Activated T-helper 1 cell treated with anti-CD3 and anti-CD28 coated beads, Interleukin-12 subunit alpha, Interleukin-12 subunit beta, Interleukin-2, Interleukin-4 antibody, amounts not matched to agents 30 ng/mL and 10 ng/mL and 1 ng/mL, durations not matched to agents 14 hours and 24 hours and 36 hours (primary cell): ENCODE measurements around the gene C10orf71. TPM values are rescaled to one million over a fixed set of nuclear protein-coding genes. Genes with fewer than 3 reads are reported as not detected.

ENCODE experiments used
- DNase-seq: peaks from one replicate; pipeline ENCODE4 v3.0.0; 2021; ENCODE audit warnings: low spot score
- H3K27ac Mint-ChIP-seq: one replicate; pipeline ENCODE4 v1.8.0; 2021; ENCODE audit warnings: mild to moderate bottlenecking, mixed read lengths
- H3K27me3 Mint-ChIP-seq: one replicate; pipeline ENCODE4 v1.8.0; 2022; ENCODE audit warnings: mild to moderate bottlenecking, moderate library complexity, mixed read lengths; ENCODE audit not compliant: insufficient read depth
- H3K36me3 Mint-ChIP-seq: one replicate; pipeline ENCODE4 v1.8.0; 2021; ENCODE audit warnings: low read depth, mixed read lengths
- H3K4me1 Mint-ChIP-seq: one replicate; pipeline ENCODE4 v1.8.0; 2021; ENCODE audit warnings: low read depth, mixed read lengths
- H3K4me3 Mint-ChIP-seq: one replicate; pipeline ENCODE4 v1.8.0; 2021; ENCODE audit warnings: mild to moderate bottlenecking, moderate library complexity, mixed read lengths
- H3K9me3 Mint-ChIP-seq: one replicate; pipeline ENCODE4 v1.8.0; 2021; ENCODE audit warnings: mixed read lengths
- intact Hi-C: fragments of 100-400 bp; cut with micrococcal nuclease; formaldehyde crosslinking; loops from one replicate; pipeline ENCODE4 v1.15.1; 2024
- total RNA-seq: library from RNA; stranded (reverse); gene quantifications from 2 replicates; pipeline ENCODE4 v1.2.3, GENCODE V29; 2022

Gene C10orf71
- not detected in 2 replicates for total RNA-seq

GRCh38 chr10:49298983-49299815, at the start of gene C10orf71:
Gene C10orf71 (plus strand): TSS chr10:49299170. CDS start chr10:49322546, 23,376 bp downstream.
- Mint-ChIP-seq H3K27ac (no peak within 1 kb of the TSS), H3K36me3 (no peaks in the 10 kb centered on the region), H3K9me3 (no peaks in the 10 kb centered on the region), H3K4me3 (no peak within 1 kb of the TSS), H3K27me3 (no peaks in the 10 kb centered on the region), H3K4me1 (no peaks in the 10 kb centered on the region)
- DNase-seq = no peak
- intact Hi-C loops = no loop called here

DNA sequence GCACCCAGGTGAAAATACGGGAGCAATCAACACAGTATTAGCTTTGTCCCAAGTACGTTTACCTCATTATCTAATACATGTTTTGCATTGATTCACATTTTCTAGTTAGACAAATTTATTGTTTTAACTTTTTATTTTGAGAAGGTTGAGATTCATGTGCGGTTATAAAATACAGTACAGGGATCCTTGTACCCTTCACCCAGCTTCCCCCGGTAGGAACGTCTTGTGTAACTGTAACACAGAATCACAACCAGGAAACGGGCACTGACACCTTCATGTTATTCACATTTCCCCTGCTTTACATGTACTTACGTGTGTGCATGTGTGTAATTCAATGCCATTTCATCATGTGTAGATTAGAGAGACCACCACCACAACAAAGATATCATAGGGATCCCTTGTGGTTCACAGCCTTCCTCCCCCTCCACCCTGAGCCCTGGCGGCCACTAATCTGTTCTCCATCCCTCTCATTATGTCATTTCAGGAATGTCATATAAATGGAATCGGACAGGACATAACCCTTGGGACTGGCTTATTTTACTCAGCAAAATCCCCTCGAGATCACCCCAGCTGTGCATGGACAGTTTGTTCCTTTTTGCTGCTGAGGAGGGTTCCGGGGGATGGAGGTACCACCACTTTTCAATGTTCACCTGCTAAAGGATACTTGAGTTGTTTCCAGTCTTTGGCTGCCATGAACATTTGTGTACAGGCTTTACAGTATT, 46.5 kb upstream of the C10orf71 start:
- Mint-ChIP-seq H3K36me3 (no peaks in the 10 kb centered on the region), H3K27me3 (peaks cover 5% of the 10 kb centered on the region), H3K4me3 (no peak overlapping the region), H3K9me3 (no peaks in the 10 kb centered on the region), H3K27ac (no peak overlapping the region), H3K4me1 (no peaks in the 10 kb centered on the region)
- intact Hi-C loops = no loop called here
- DNase-seq = no peak

- Mint-ChIP-seq H3K27ac (no peak overlapping the region), H3K27me3 (peaks cover 2% of the 10 kb centered on the region), H3K4me3 (no peak overlapping the region), H3K4me1 (no peaks in the 10 kb centered on the region), H3K9me3 (no peaks in the 10 kb centered on the region), H3K36me3 (no peaks in the 10 kb centered on the region)
- DNase-seq = no peak
- intact Hi-C loops = no loop called here
These were observed 45.5 kb upstream of the C10orf71 start for GRCh38 chr10:49253340-49253906.

GRCh38 chr10:49254150-49254549, 44.8 kb upstream of the C10orf71 start:
- H3K27me3 Mint-ChIP-seq = no peaks in the 10 kb centered on the region
- no peak overlapping the region for H3K27ac Mint-ChIP-seq
- no peaks in the 10 kb centered on the region for H3K4me1 Mint-ChIP-seq
- DNase-seq = no peak
- no peak overlapping the region for H3K4me3 Mint-ChIP-seq
- intact Hi-C loops = no loop called here
- no peaks in the 10 kb centered on the region for H3K36me3 Mint-ChIP-seq
- H3K9me3 Mint-ChIP-seq = no peaks in the 10 kb centered on the region

- Mint-ChIP-seq H3K4me1 (no peaks in the 10 kb centered on the region), H3K27ac (no peak overlapping the region), H3K36me3 (no peaks in the 10 kb centered on the region), H3K9me3 (no peaks in the 10 kb centered on the region), H3K4me3 (no peak overlapping the region), H3K27me3 (no peaks in the 10 kb centered on the region)
- no peak for DNase-seq
- intact Hi-C loops = no loop called here
These were observed 44.2 kb upstream of the C10orf71 start for GRCh38 chr10:49254556-49255318.

- H3K36me3 Mint-ChIP-seq = no peaks in the 10 kb centered on the region
- no peak overlapping the region for H3K27ac Mint-ChIP-seq
These were observed 43.1 kb upstream of the C10orf71 start for GRCh38 chr10:49255883-49256282.

DNA sequence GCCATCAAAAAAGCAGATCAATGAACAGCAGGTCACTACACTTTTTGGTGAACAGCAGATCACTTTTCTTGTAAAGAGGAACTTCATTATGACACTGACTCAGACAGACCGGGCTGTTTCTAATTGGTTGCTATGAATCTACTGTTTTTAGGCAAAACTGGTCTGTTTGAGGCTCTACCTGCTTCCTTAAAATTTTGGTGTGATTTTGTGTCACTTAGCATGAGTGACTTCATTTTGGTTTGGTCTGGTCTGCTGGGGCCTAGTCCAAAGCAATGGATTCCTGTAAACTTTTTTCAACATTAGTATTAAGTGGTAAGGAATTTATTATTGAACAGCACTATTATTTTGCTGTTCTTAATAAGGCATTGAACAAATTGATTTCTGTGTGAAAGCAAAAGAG, 41.8 kb upstream of the C10orf71 start:
- DNase-seq = no peak
- intact Hi-C loops = no loop called here
- Mint-ChIP-seq H3K4me1 (no peaks in the 10 kb centered on the region), H3K36me3 (no peaks in the 10 kb centered on the region), H3K4me3 (no peak overlapping the region), H3K27ac (no peak overlapping the region), H3K27me3 (no peaks in the 10 kb centered on the region), H3K9me3 (no peaks in the 10 kb centered on the region)

More at GRCh38 chr10:49255883-49256282, 43.1 kb upstream of the C10orf71 start:
- H3K9me3 Mint-ChIP-seq = no peaks in the 10 kb centered on the region
- H3K4me3 Mint-ChIP-seq = no peak overlapping the region
- no peaks in the 10 kb centered on the region for H3K4me1 Mint-ChIP-seq
- intact Hi-C loops = no loop called here
- no peaks in the 10 kb centered on the region for H3K27me3 Mint-ChIP-seq
- no peak for DNase-seq

GRCh38 chr10:49257626-49258349, 41.2 kb upstream of the C10orf71 start:
- Mint-ChIP-seq H3K9me3 (no peaks in the 10 kb centered on the region), H3K36me3 (no peaks in the 10 kb centered on the region), H3K27ac (no peak overlapping the region), H3K4me3 (no peak overlapping the region), H3K4me1 (no peaks in the 10 kb centered on the region), H3K27me3 (no peaks in the 10 kb centered on the region)
- intact Hi-C loops = no loop called here
- DNase-seq = no peak

- no peak for DNase-seq
- H3K36me3 Mint-ChIP-seq = no peaks in the 10 kb centered on the region
- H3K4me1 Mint-ChIP-seq = no peaks in the 10 kb centered on the region
- intact Hi-C loops = no loop called here
- H3K27me3 Mint-ChIP-seq = no peaks in the 10 kb centered on the region
- no peak overlapping the region for H3K27ac Mint-ChIP-seq
- no peak overlapping the region for H3K4me3 Mint-ChIP-seq
- H3K9me3 Mint-ChIP-seq = no peaks in the 10 kb centered on the region
These were observed 40.7 kb upstream of the C10orf71 start for GRCh38 chr10:49258350-49258683.

- H3K4me3 Mint-ChIP-seq = no peak overlapping the region
- H3K27me3 Mint-ChIP-seq = no peaks in the 10 kb centered on the region
- DNase-seq = no peak
- no peaks in the 10 kb centered on the region for H3K36me3 Mint-ChIP-seq
- peaks cover 11% of the 10 kb centered on the region for H3K9me3 Mint-ChIP-seq
- no peaks in the 10 kb centered on the region for H3K4me1 Mint-ChIP-seq
- intact Hi-C loops = no loop called here
- H3K27ac Mint-ChIP-seq = no peak overlapping the region
These were observed 38.2 kb upstream of the C10orf71 start for GRCh38 chr10:49260644-49261296.

- intact Hi-C loops = no loop called here
- H3K27ac Mint-ChIP-seq = no peak overlapping the region
- no peaks in the 10 kb centered on the region for H3K27me3 Mint-ChIP-seq
- peaks cover 18% of the 10 kb centered on the region for H3K9me3 Mint-ChIP-seq
- DNase-seq = no peak
- H3K4me1 Mint-ChIP-seq = no peaks in the 10 kb centered on the region
- H3K4me3 Mint-ChIP-seq = no peak overlapping the region
- H3K36me3 Mint-ChIP-seq = no peaks in the 10 kb centered on the region
These were observed 35.4 kb upstream of the C10orf71 start for GRCh38 chr10:49263591-49263990.

GRCh38 chr10:49264177-49264677, 34.7 kb upstream of the C10orf71 start:
- Mint-ChIP-seq H3K9me3 (peaks cover 18% of the 10 kb centered on the region), H3K36me3 (no peaks in the 10 kb centered on the region), H3K4me3 (no peak overlapping the region), H3K4me1 (no peaks in the 10 kb centered on the region), H3K27ac (no peak overlapping the region), H3K27me3 (no peaks in the 10 kb centered on the region)
- DNase-seq = no peak
- intact Hi-C loops = no loop called here
